GM12891 (cell line): ENCODE measurements around the gene VTN.

Experiments used
- POLR2A ChIP-seq: IDR thresholded peaks from 2 replicates; pipeline ENCODE4 v1.6.1; 2011; ENCODE audit warnings: low read depth, low read length, control low read depth
- POLR2AphosphoS5 ChIP-seq: IDR thresholded peaks from 2 replicates; pipeline ENCODE4 v1.6.1; 2011; ENCODE audit warnings: low read depth, low read length, control low read depth
- TAF1 ChIP-seq: IDR thresholded peaks from 2 replicates; pipeline ENCODE4 v1.6.1; 2011; ENCODE audit warnings: low read depth, low read length, control low read depth

- TF ChIP-seq POLR2AphosphoS5 = no peak
- TF ChIP-seq POLR2A = no peak
- no peak for TF ChIP-seq TAF1
Measured at GRCh38 chr17:28324781-28325180, 45.3 kb downstream of the VTN start.
